HEK293 (cell line): Measurements from ENCODE around the gene MUC12.

Experiments
- CTCF ChIA-PET: fragments of 350-600 bp; formaldehyde crosslinking; extraction: SDS; loops from one replicate; lab custom pipeline; 2021; ENCODE audit warnings: antibody characterized with exemption; lab: Yijun Ruan, JAX
- POLR2A ChIA-PET: fragments of 300-600 bp; formaldehyde crosslinking; extraction: SDS; loops from one replicate; lab custom pipeline; 2020; ENCODE audit warnings: antibody characterized with exemption, inconsistent platforms; lab: Yijun Ruan, JAX
- H3K27ac ChIP-seq: fragments of 200-500 bp; sonication (Bioruptor generic); 2 replicates; pipeline ENCODE4 v1.5.1; 2014; ENCODE audit warnings: low read depth, low read length, control low read depth, inconsistent platforms; ENCODE audit errors: extremely low read depth
- H3K36me3 ChIP-seq, 2 experiments: fragments of 200-500 bp in 1 of 2; sonication (Bioruptor generic) in 1 of 2; 1 replicate in 1 of 2; 2 replicates in 1 of 2; pipeline ENCODE4 v1.5.1; 2014 to 2017; ENCODE audit warnings: inconsistent platforms in 2 of 2, low read length in 2 of 2; ENCODE audit not compliant: control insufficient read depth in 2 of 2, insufficient read depth in 1 of 2
- H3K4me1 ChIP-seq: fragments of 200-500 bp; sonication (Bioruptor generic); 2 replicates; pipeline ENCODE4 v1.5.1; 2014; ENCODE audit warnings: mild to moderate bottlenecking, low read length, inconsistent platforms; ENCODE audit not compliant: control insufficient read depth, insufficient read depth
- H3K4me3 ChIP-seq: 2 replicates; pipeline ENCODE4 v1.5.1; 2011; ENCODE audit warnings: low read depth, mild to moderate bottlenecking, control low read depth, low read length, moderate library complexity
- H3K9me3 ChIP-seq: fragments of 200-500 bp; sonication (Bioruptor generic); 2 replicates; pipeline ENCODE4 v1.5.1; 2014; ENCODE audit warnings: low read depth, low read length, inconsistent platforms; ENCODE audit not compliant: control insufficient read depth, insufficient read depth
- ELK4 ChIP-seq: IDR thresholded peaks from 2 replicates; pipeline ENCODE4 v1.6.1; 2011; ENCODE audit warnings: mild to moderate bottlenecking, low read depth, low read length, borderline replicate concordance
- GLIS1 ChIP-seq: fragments of 450-650 bp; formaldehyde crosslinking; IDR thresholded peaks from 2 replicates; pipeline ENCODE4 v1.5.1; 2016; ENCODE audit warnings: missing biosample characterization, missing genetic modification characterization
- HIC1 ChIP-seq: fragments of 450-650 bp; formaldehyde crosslinking; IDR thresholded peaks from 2 replicates; pipeline ENCODE4 v1.5.1; 2016; ENCODE audit warnings: missing biosample characterization, missing genetic modification characterization
- HOXC10 ChIP-seq: sonication (generic); formaldehyde crosslinking; IDR thresholded peaks from 2 replicates; pipeline ENCODE4 v1.8.1; 2023; ENCODE audit warnings: mild to moderate bottlenecking, missing genetic modification reagents
- HOXD13 ChIP-seq: sonication (generic); formaldehyde crosslinking; IDR thresholded peaks from 2 replicates; pipeline ENCODE4 v1.8.0; 2022; ENCODE audit warnings: missing genetic modification reagents, borderline replicate concordance
- PRDM1 ChIP-seq: fragments of 450-650 bp; formaldehyde crosslinking; IDR thresholded peaks from 2 replicates; pipeline ENCODE4; 2016; ENCODE audit warnings: missing biosample characterization, missing genetic modification characterization
- WT1 ChIP-seq: fragments of 450-650 bp; formaldehyde crosslinking; IDR thresholded peaks from 2 replicates; pipeline ENCODE4 v1.5.1; 2016; ENCODE audit warnings: missing biosample characterization, missing genetic modification characterization
- YY1 ChIP-seq: fragments of 450-650 bp; formaldehyde crosslinking; IDR thresholded peaks from 2 replicates; pipeline ENCODE4 v1.5.1; 2018; ENCODE audit warnings: missing biosample characterization, missing genetic modification characterization
- ZBTB20 ChIP-seq: fragments of 450-650 bp; formaldehyde crosslinking; IDR thresholded peaks from 2 replicates; pipeline ENCODE4 v1.5.1; 2016; ENCODE audit warnings: missing biosample characterization, missing genetic modification characterization
- ZBTB7A ChIP-seq: fragments of 450-650 bp; formaldehyde crosslinking; IDR thresholded peaks from 2 replicates; pipeline ENCODE4 v1.5.1; 2016; ENCODE audit warnings: low read depth, missing biosample characterization, missing genetic modification characterization
- ZFP3 ChIP-seq: fragments of 450-650 bp; formaldehyde crosslinking; IDR thresholded peaks from 2 replicates; pipeline ENCODE4 v1.5.1; 2016; ENCODE audit warnings: low read depth, missing biosample characterization, missing genetic modification characterization
- ZFP41 ChIP-seq: fragments of 450-650 bp; formaldehyde crosslinking; IDR thresholded peaks from 2 replicates; pipeline ENCODE4 v1.5.1; 2016; ENCODE audit warnings: missing biosample characterization, missing genetic modification characterization, borderline replicate concordance
- ZNF146 ChIP-seq: fragments of 450-650 bp; formaldehyde crosslinking; IDR thresholded peaks from 2 replicates; pipeline ENCODE4 v1.5.1; 2016; ENCODE audit warnings: missing biosample characterization, missing genetic modification characterization
- ZNF16 ChIP-seq: fragments of 450-650 bp; formaldehyde crosslinking; IDR thresholded peaks from 2 replicates; pipeline ENCODE4 v1.5.1; 2016; ENCODE audit warnings: low read depth, missing biosample characterization, missing genetic modification characterization
- ZNF169 ChIP-seq: fragments of 450-650 bp; formaldehyde crosslinking; IDR thresholded peaks from 2 replicates; pipeline ENCODE4 v1.5.1; 2016; ENCODE audit warnings: missing biosample characterization, missing genetic modification characterization
- ZNF239 ChIP-seq: fragments of 450-650 bp; formaldehyde crosslinking; IDR thresholded peaks from 2 replicates; pipeline ENCODE4 v1.5.1; 2016; ENCODE audit warnings: missing biosample characterization, missing genetic modification characterization
- ZNF341 ChIP-seq: fragments of 450-650 bp; formaldehyde crosslinking; IDR thresholded peaks from 2 replicates; pipeline ENCODE4; 2016; ENCODE audit warnings: low read depth, missing biosample characterization, missing genetic modification characterization
- ZNF426 ChIP-seq: fragments of 450-650 bp; formaldehyde crosslinking; IDR thresholded peaks from 2 replicates; pipeline ENCODE4 v1.5.1; 2017; ENCODE audit warnings: missing biosample characterization, missing genetic modification characterization, mild to moderate bottlenecking, inconsistent platforms, moderate library complexity
- ZNF558 ChIP-seq: fragments of 450-650 bp; formaldehyde crosslinking; IDR thresholded peaks from 2 replicates; pipeline ENCODE4 v1.5.1; 2016; ENCODE audit warnings: missing biosample characterization, missing genetic modification characterization
- ZNF629 ChIP-seq: fragments of 450-650 bp; formaldehyde crosslinking; IDR thresholded peaks from 2 replicates; pipeline ENCODE4 v1.5.1; 2017; ENCODE audit warnings: missing biosample characterization, missing genetic modification characterization
- ZNF768 ChIP-seq: fragments of 450-650 bp; formaldehyde crosslinking; IDR thresholded peaks from 2 replicates; pipeline ENCODE4 v1.5.1; 2018; ENCODE audit warnings: missing biosample characterization, mild to moderate bottlenecking, missing genetic modification characterization
- ZSCAN16 ChIP-seq: fragments of 450-650 bp; formaldehyde crosslinking; IDR thresholded peaks from 2 replicates; pipeline ENCODE4 v1.5.1; 2016; ENCODE audit warnings: missing biosample characterization, missing genetic modification characterization
- ZSCAN23 ChIP-seq: fragments of 450-650 bp; formaldehyde crosslinking; IDR thresholded peaks from 2 replicates; pipeline ENCODE4 v1.5.1; 2016; ENCODE audit warnings: missing biosample characterization, missing genetic modification characterization
- ZSCAN4 ChIP-seq: fragments of 450-650 bp; formaldehyde crosslinking; IDR thresholded peaks from 2 replicates; pipeline ENCODE4 v1.5.1; 2017; ENCODE audit warnings: missing biosample characterization, missing genetic modification characterization
- TF ChIP-seq, protein P1 (sequence below): fragments of 450-650 bp; formaldehyde crosslinking; IDR thresholded peaks from 2 replicates; pipeline ENCODE4 v1.5.1; 2017; ENCODE audit warnings: missing biosample characterization, missing genetic modification characterization
- TF ChIP-seq, protein P2 (sequence below): fragments of 450-650 bp; formaldehyde crosslinking; IDR thresholded peaks from 2 replicates; pipeline ENCODE4 v1.5.1; 2016; ENCODE audit warnings: missing biosample characterization, missing genetic modification characterization

Gene MUC12

GRCh38 chr7:100975371-100975821, 6.0 kb downstream of the MUC12 start:
- H3K36me3 ChIP-seq = no peaks in the 10 kb centered on the region
- TF ChIP-seq ZSCAN4 (tag by site-specific recombination) = no peak
- TF ChIP-seq GLIS1 (tag by site-specific recombination) = no peak
- TF ChIP-seq ZNF341 = no peak
- TF ChIP-seq HOXD13 = no peak
- TF ChIP-seq ZNF169 (tag by site-specific recombination) = no peak
- no peak for TF ChIP-seq ZFP41 (tag by site-specific recombination)
- TF ChIP-seq PRDM1 = no peak
- no peak for TF ChIP-seq ZSCAN23
- TF ChIP-seq ZFP3 = no peak
- TF ChIP-seq WT1 (tag by site-specific recombination) = no peak
- TF ChIP-seq YY1 (tag by site-specific recombination) = no peak
- TF ChIP-seq, protein P1, sequence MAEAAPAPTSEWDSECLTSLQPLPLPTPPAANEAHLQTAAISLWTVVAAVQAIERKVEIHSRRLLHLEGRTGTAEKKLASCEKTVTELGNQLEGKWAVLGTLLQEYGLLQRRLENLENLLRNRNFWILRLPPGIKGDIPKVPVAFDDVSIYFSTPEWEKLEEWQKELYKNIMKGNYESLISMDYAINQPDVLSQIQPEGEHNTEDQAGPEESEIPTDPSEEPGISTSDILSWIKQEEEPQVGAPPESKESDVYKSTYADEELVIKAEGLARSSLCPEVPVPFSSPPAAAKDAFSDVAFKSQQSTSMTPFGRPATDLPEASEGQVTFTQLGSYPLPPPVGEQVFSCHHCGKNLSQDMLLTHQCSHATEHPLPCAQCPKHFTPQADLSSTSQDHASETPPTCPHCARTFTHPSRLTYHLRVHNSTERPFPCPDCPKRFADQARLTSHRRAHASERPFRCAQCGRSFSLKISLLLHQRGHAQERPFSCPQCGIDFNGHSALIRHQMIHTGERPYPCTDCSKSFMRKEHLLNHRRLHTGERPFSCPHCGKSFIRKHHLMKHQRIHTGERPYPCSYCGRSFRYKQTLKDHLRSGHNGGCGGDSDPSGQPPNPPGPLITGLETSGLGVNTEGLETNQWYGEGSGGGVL = no peak
- TF ChIP-seq ZNF426 (tag by site-specific recombination) = no peak
- no peak for TF ChIP-seq ZNF16 (tag by site-specific recombination)
- no peak for TF ChIP-seq ZNF239 (tag by site-specific recombination)
- no peak for TF ChIP-seq ZNF629 (tag by site-specific recombination)
- TF ChIP-seq, protein P2, sequence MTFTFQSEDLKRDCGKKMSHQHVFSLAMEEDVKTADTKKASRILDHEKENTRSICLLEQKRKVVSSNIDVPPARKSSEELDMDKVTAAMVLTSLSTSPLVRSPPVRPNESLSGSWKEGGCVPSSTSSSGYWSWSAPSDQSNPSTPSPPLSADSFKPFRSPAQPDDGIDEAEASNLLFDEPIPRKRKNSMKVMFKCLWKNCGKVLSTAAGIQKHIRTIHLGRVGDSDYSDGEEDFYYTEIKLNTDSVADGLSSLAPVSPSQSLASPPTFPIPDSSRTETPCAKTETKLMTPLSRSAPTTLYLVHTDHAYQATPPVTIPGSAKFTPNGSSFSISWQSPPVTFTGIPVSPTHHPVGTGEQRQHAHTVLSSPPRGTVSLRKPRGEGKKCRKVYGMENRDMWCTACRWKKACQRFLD (tag by site-specific recombination) = no peak
- TF ChIP-seq ZNF558 (tag by site-specific recombination) = no peak
- TF ChIP-seq ZBTB20 = no peak
- ChIA-PET CTCF (interaction anchor here (0.9 to 2.0 kb wide), 2 partner anchors 8 to 9 kb away, joined by 6 to 8 read pairs; no protein-coding TSS in a partner anchor), POLR2A (no interaction called here)
- H3K4me3 ChIP-seq = no peak overlapping the region
- H3K27ac ChIP-seq = no peak overlapping the region
- no peaks in the 10 kb centered on the region for H3K4me1 ChIP-seq
- H3K9me3 ChIP-seq = no peaks in the 10 kb centered on the region

DNA sequence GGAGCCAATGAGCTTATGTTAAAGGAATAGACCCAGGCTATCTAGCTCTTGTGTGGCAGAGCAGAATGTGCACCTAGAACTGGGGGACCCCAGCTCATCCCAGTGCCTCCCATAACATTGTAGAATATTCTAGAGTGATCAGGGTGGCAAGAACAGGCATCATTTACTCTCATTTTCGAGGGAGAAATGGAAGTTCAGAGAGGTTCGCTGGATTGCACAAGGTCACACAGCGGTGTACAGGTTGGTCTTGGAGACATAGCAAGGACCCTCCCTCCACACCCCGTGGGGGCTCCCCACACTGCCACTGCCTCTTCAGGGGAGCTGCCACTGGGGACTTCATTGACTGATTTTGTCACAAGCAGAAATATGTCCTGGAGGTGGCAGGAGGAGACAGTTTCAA, 8.9 kb downstream of the MUC12 start:
- H3K27ac ChIP-seq = no peak overlapping the region
- no peaks in the 10 kb centered on the region for H3K36me3 ChIP-seq
- TF ChIP-seq HOXC10 (no peak), ZNF146 (tag by site-specific recombination) (no peak), HIC1 (tag by site-specific recombination) (no peak), ZSCAN16 (tag by site-specific recombination) (no peak), ZNF768 (0 out of 2 replicates have a peak, but pooled peaks have one; percentile 54), ZBTB7A (no peak), ELK4 (no peak)
- TF ChIP-seq, protein P2 (tag by site-specific recombination) = no peak
- H3K4me3 ChIP-seq = no peak overlapping the region
- POLR2A ChIA-PET = no interaction called here
- CTCF ChIA-PET = interaction anchor here (0.6 kb wide), 1 partner anchor 1345 kb away, joined by 3 read pairs; no protein-coding TSS in a partner anchor
- no peaks in the 10 kb centered on the region for H3K4me1 ChIP-seq
- H3K9me3 ChIP-seq = no peaks in the 10 kb centered on the region
